Stimulated activated CD4-positive, alpha-beta T cell treated with anti-CD3 and anti-CD28 coated beads, Interleukin-4, amount 100 ng/mL, for 1 hour (primary cell): ENCODE measurements around the gene CATSPER3.
"Not testable (repeated sequence)": the region's sequence is repeated elsewhere in the genome, so short reads cannot be mapped to it uniquely, and the experiment has no call there.

Experiments used
- DNase-seq: peaks from one replicate; pipeline ENCODE4 v3.0.0-alpha.2; 2020

The CATSPER3 gene

DNA sequence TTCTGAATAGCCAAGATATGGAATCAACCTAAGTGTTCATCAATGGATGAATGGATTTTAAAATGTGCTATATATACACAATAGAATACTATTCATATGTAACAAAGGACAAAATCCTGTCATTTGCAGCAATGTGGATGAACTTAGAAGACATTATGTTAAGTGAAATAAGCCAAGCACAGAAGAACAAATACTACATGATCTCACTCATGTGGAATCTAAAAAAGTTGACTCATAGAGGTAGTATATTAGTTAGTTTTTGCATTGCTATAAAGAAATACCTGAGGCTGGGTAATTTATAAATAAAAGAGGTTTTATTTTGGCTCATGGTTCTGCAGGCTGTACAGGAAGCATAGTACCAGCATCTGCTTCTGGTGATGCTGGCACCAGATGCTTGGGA is 8.1 kb downstream of the CATSPER3 start:
- no peak for DNase-seq

DNA sequence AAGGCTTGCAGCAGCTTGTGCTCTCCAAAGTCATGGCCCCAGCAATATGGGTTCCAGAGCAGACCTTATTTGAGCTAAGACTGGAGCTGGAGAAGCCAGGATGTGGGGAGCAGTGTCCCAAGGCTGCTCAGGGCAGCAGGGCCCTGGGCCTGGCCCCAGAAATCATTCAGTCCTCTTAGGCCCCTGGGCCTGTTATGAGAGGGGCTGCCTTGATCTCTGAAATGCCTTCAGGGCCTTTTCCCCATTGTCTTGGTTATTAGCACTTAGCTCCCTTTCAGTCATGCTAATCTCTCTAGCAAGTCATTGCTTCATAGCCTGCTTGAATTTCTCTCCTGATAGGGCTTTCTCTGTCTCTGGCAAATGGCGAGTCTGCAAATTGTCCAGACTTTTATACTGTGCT is 9.1 kb downstream of the CATSPER3 start:
- no peak for DNase-seq

DNA sequence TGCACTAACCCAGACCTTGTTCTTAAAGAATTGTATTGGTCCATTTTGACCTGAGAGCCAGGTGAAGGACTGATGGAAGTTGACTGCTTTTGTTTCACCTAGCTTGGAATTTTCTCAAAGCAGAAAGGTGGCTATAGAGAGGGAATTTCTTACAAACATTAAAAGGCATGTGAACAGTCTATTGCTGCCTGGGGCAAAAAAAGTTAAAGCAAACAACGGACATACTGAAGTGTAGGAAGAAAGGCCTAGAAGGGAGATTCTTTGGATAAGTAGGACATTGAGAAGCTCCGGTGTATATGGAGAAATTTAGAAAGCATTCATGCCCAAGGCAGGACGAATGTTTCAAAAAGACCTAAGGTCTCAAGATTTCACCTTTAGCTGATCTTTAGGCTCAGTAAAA is 11.7 kb downstream of the CATSPER3 start:
- DNase-seq, result no peak

DNA sequence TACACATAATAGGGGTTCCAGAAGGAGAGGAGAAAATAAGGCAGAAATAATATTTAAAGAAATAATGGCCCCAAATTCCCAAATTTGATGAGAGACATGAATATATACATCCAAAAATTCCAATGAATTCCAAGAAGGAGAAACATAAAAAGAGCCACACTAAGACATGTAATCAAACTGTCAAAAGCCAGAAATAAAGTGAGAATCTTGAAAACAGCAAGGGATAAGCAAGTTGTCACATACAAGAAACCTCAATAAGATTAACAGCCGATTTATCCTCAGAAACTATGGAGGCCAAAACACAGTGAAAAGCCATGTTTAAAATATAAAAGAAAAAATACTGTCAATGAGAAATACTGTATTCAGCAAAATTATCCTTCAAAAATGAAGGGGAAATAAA is 14.5 kb downstream of the CATSPER3 start:
- DNase-seq, result no peak

DNA sequence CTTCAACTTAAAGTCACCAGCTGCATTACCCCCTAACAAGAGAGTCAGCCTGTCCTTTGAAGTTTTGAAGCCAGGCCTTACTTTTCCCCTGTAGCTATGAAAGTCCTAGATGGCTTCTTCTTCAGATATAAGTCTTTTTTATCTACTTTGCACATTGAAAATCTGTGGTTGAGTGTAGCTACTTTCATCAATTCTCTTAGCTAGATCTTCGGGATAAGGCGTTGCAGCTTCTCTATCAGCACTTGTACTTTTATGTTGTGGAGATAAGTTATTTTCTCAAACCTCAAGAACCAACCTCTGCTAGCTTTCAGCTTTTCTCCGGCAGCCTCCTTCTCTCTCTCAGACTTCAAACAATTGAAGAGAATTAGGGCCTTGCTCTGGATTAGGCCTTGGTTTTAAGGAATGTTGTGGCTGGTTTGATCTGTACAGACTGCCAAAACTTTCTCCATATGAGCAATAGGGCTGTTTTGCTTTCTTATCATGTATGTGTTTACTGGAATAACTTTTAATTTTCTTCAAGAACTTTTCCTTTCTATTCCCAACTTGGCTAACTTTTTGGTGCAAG is 21.6 kb downstream of the CATSPER3 start:
- no peak for DNase-seq

GRCh38 chr5:134990183-134990582 is 22.5 kb downstream of the CATSPER3 start:
- DNase-seq, result not testable (repeated sequence)

- DNase-seq, result no peak
Observed at GRCh38 chr5:134992148-134992547, 24.4 kb downstream of the CATSPER3 start.

DNA sequence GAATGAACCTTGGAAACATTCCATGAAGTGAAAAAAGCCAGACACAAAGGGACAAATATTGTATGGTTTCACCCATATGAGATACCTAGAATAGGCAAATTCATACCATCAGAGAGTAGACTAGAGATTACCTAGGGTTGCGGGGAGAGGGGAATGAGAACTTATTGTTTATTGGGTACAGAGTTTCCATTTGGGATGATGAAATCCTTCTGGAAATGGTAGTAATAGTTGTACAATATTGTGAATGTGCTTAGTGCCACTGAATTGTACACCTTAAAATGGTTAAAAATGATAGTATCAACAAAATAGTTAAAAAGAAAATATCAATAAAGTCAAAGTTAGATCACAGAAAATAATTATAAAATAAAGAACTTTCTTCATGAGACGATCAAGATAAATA is 25.5 kb downstream of the CATSPER3 start:
- DNase-seq, result no peak

DNA sequence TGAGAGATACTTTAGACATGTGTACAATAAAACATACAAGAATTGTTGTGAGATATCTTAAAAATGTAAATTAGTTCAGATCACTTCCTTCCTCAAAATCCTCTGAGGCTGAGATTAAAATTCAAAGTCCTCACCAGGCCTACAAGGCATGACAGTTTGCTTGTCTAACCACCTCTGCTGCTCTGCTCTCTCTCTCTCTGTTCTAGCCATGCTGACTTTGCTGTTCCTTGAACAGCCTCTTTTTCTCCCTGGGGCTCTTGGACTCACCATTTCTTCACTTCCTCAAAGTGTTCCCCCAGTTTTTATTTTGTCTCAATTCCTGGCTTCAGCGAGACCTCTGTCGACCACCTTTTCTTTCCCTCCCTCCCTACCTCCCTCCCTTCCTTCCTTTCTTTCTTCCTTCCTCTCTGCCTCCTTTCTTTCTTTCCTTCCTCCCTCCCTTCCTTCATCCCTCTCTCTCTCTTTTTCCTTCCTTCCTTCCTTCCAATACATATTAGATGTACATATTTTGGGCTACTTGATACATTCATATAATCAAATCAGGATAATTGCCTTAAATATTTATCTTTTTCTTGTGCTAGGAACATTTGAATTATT is 27.0 kb downstream of the CATSPER3 start:
- no peak for DNase-seq

GRCh38 chr5:134995850-134996402 is 28.2 kb downstream of the CATSPER3 start:
- no peak for DNase-seq

- DNase-seq, result no peak
Observed at GRCh38 chr5:134997015-134997414, 29.3 kb downstream of the CATSPER3 start.

GRCh38 chr5:134998068-134998467 is 30.4 kb downstream of the CATSPER3 start:
- DNase-seq, result not testable (repeated sequence)

GRCh38 chr5:135004376-135004775 is 36.7 kb downstream of the CATSPER3 start:
- DNase-seq, result no peak

- DNase-seq, result no peak
Observed at GRCh38 chr5:135005076-135005475, 37.4 kb downstream of the CATSPER3 start.

- no peak for DNase-seq
Observed at GRCh38 chr5:135007305-135007704, 39.6 kb downstream of the CATSPER3 start.

DNA sequence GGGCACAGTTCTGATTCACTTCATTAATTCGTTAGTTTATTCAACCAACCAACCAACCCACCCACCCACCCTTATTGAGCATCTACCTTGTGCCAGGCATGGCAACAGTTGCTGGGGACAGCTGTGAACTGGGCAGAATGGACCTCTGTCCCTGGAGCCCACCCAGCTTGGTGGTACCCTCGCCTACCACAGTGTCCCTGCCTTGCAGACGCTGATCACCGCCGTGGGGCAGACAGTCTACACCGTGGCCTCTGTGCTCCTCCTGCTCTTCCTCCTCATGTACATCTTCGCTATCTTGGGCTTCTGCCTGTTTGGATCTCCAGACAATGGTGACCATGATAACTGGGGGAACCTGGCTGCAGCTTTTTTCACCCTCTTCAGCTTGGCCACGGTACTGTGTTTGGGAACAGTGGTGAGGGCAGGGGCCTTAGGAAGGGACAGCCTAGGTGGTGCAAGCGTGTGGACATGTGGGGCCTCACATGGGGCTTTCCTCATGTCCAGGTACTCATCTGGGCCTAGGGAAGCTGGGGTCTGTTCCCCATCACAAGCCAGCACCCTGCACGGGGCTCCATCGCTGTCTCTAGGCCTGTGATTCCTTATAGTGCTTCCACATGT is 40.1 kb downstream of the CATSPER3 start:
- no peak for DNase-seq

DNA sequence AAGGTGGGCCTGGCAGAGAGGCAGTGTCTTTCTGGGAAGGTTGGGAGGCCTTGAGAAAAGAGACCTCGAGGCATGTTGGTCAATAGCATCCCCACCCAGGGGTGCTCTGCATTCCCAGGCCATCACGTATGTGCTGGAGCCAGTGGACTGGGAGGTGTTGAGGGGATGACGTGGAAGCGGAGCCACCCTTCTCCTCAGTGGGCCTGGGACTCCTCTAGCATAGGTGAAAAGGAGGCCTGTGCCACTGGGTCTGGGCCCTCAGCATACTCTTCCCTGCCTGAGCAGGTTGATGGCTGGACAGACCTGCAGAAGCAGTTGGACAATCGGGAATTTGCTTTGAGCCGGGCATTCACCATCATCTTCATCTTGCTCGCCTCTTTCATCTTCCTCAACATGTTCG is 40.8 kb downstream of the CATSPER3 start:
- no peak for DNase-seq

DNA sequence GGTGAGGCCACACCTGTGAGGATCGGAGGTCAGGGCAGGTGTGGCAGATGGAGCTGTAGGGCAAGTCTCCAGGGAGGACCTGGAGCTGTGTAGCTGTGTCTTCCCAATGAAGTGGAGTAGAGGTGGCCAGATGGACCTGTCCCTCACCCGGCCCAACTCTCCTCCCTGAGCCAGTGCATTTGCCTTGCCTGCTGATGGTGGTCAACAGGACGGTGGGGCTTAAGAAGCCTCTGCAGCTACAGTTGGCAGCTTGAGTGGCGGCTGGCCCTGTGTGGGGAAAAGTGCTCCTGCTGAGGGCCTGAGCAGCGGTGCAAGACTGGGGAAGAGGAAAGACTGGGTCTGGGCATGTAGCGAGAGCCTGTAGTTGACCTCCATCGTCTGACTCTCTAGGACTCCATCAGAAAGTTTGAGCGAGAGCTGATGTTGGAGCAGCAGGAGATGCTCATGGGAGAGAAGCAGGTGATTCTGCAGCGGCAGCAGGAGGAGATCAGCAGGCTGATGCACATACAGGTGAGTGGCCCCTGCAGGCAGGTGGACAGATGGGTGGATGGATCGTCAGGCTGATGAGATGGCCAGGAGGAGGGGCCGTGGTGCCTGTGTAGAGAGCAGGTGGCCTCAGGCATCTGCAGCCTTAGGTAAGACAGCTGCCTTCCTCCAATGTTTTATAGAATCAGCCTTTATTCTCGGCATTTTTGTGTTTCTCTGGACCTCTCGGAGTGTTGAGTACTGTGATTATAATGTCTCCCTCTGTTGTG is 41.5 kb downstream of the CATSPER3 start:
- no peak for DNase-seq

DNA sequence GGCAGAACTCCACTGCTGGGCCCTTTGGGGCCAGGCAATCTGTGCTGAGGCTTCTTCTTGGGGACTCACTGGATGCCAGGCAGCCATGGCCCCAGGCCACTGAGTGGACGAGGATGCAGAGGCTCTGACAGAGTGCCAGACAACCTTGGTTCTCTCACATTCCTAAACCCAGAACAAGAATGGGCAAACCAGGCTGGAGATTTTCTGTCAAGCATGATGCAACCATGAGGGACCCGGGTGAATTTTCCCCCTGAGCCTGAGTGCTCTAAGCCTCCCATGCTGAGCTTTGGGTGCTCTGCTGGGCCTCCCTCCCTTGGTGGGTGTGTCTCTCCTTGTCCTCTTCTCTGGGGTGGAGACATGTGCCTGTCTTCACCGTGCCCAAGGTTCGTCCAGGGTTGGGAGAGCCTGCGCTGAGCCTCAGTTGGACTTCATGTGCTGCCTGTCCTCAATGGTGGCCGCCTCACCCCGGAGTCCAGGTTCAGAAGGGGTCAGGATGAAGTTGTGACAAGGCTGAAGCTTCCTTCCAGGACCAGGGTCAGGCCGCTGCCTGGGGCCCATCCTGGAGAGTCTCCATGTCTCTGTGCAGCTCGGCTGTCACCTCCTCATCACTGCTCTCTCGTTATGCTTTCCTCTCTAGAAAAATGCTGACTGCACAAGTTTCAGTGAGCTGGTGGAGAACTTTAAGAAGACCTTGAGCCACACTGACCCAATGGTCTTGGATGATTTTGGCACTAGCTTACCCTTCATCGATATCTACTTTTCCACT is 42.2 kb downstream of the CATSPER3 start:
- no peak for DNase-seq

DNA sequence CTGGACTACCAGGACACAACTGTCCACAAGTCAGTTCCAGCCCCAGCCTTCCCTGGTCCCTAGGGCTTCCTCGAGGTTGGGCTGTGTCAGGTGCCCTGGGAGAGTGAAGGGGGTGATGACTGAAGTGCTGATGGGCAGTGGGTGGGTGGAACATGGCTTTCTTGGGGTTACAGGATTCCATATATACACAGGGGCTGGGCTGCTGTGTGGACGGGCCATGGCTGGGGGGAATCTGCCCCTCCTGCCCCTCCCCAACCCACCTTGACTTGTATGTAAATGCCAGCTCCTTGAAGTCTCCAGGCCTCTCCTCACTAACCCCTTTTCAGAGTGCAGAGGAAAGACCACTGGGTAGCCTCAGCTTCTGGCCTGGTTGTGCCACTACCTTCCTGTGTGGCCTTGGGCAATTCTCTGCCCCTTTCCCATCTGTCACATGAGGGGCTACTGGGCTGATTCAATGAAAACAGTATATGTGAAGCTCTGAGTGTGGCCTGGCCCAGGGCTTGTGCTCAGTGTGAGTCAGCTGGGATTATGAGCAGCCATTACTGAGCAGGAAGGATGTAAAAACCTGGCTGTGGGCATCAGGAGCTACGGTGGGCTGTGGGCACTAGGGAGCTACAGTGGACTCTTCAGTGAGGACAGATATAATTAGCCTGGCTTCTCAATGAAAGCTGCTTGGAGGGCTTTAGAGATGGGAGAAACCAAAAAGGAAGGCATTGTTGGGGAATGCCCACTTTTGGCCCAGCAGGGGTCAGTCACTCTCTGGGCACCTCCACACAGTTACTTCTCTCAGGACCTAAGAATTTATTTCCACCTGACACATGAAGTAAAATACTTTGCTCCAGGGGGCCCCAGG is 43.0 kb downstream of the CATSPER3 start:
- DNase-seq, result no peak

DNA sequence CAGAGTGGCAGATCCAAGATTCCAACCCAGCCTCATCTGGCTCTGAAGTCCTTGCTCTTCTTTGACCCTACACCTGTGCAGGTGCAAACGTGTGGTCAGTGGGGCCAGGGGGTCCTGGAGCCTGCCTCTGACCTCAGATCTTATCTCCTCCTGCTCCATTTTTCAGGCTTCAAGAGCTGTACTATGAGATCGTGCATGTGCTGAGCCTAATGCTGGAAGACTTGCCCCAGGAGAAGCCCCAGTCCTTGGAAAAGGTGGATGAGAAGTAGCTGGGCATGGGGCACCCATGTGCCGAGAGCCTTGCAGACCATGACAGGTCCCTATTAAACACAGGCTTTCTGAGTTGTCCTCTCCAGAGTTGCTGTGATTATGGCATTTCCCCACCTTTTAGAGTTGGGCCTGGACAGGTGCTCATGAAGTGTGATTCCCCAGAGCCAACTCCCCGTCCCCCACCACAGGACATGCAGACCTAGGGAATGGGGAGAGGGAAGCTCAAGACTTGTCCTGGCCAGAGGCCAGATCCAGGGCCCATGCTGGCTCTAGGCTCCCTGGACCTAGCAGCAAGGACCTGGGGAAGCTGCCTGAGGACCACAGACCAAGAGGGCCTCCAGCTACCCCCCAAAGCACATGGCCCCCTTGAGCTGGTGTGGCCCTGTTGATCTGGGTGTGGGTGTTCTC is 43.8 kb downstream of the CATSPER3 start:
- DNase-seq, result no peak
